Measurements from ENCODE around the gene TSPAN31.
"Not testable (repeated sequence)": the region's sequence is repeated elsewhere in the genome, so short reads cannot be mapped to it uniquely, and the experiment has no call there.

TSPAN31 gene

DNA sequence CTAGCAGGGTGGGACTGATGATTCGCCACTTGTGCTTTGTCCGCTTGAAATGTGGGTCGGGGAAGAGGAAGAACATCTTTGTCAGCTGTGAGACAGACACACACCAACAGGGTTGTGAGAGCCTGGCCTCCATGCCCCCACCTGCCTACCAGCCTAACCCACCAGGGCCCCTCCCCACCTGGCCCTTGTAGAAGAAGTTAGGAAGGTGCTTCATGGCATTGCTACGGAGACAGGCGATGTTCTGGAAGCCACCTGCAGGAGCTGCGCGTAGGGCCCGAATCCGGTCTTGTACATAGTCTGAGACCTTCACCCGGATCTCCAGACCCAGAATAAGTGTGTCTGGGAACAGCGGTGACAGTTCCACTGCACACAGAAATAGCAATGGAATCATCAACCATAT is 24.8 kb downstream of the TSPAN31 start:
- no peak for DNase-seq (ENCODE audit: low read depth, low spot score)
- Histone ChIP-seq H3K36me3 (ENCODE audit: insufficient read depth, low read length) (peaks cover 24% of the 10 kb centered on the region), H3K9me3 (ENCODE audit: low read depth, low read length) (no peaks in the 10 kb centered on the region), H3K4me3 (no peak overlapping the region), H3K27ac (no peak overlapping the region), H3K9ac (ENCODE audit: insufficient read length) (no peak overlapping the region)
- TF ChIP-seq EZH2 (IDR thresholded peaks at IDR 0.05) (no peak), POLR2AphosphoS5 (IDR thresholded peaks at IDR 0.05; ENCODE audit: borderline replicate concordance, low read depth, low read length) (no peak), FOXP2 (optimal IDR thresholded peaks at IDR 0.05; ENCODE audit: control extremely low read depth, extremely low read length, insufficient read depth) (no peak)

DNA sequence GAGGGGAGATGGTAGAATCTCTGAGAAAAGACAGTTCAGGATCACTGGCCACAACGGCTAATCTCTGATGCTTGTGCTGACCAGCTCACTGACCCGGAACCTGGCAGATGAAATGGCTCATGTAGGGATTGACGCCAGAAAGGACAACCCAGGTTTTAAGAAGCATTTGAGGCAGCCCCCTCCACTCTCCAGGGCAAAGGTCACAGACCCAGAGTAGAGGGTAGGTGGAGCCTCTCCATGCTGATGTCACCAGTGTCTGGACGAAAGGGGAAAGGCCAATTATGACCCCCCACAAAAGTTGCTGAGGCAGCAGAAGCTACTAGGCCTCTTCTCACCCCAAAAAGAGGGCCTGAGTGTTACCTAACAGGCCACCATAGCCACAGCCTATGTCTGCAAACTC is 25.9 kb downstream of the TSPAN31 start:
- H3K4me3 ChIP-seq: no peak overlapping the region; the same call in 1 of the 2 replicates

DNA sequence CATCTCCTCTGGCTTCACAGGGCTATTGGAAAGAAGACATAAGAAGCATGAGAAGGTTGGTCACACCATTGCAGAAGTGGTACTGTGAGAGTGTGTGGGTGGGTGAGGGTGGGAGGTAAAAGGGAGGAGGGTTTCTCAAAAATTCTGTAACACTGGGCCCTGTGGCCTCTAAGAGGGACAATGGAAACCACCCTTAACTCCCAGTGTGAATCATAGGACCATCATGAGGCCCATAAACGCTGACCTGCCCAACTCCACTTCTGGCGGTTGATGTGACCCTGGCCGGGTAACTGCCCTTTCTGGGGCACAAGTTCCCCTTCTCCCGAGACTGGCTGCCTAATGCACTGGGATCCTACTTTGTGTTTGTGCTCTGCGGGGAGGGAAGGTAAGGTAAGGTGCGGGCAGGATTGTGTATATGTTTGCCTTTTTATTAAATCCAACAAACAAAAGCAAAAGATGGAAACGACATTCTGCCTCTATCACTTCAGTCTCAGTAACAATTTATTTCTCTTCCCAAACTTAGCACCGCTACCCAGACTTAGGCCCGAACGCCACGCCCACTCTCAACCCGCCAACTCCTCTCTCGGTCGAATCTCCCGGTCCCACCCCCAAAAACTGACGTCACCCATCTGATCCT is 26.5 kb downstream of the TSPAN31 start:
- TF ChIP-seq FOXP2 (optimal IDR thresholded peaks at IDR 0.05; ENCODE audit: control extremely low read depth, extremely low read length, insufficient read depth): no peak
- Histone ChIP-seq H3K36me3 (ENCODE audit: insufficient read depth, low read length) (peaks cover 24% of the 10 kb centered on the region), H3K27ac (peak overlapping the region; percentile 96), H3K4me3 (peak overlapping the region; percentile 98), H3K9me3 (ENCODE audit: low read depth, low read length) (no peaks in the 10 kb centered on the region), H3K9ac (ENCODE audit: insufficient read length) (peak overlapping the region; percentile 98)
- DNase-seq (ENCODE audit: low read depth, low spot score): peak; percentile 89

More for the DNA sequence above, 25.9 kb downstream of the TSPAN31 start:
- no peak for TF ChIP-seq EZH2 (IDR thresholded peaks at IDR 0.05)
- no peak for TF ChIP-seq FOXP2 (optimal IDR thresholded peaks at IDR 0.05; ENCODE audit: control extremely low read depth, extremely low read length, insufficient read depth)
- no peak for TF ChIP-seq POLR2AphosphoS5 (IDR thresholded peaks at IDR 0.05; ENCODE audit: borderline replicate concordance, low read depth, low read length)
- H3K9ac ChIP-seq (ENCODE audit: insufficient read length): peak overlapping the region; percentile 98
- DNase-seq (ENCODE audit: low read depth, low spot score): no peak
- peaks cover 24% of the 10 kb centered on the region for H3K36me3 ChIP-seq (ENCODE audit: insufficient read depth, low read length)
- no peaks in the 10 kb centered on the region for H3K9me3 ChIP-seq (ENCODE audit: low read depth, low read length)
- no peak overlapping the region for H3K27ac ChIP-seq

DNA sequence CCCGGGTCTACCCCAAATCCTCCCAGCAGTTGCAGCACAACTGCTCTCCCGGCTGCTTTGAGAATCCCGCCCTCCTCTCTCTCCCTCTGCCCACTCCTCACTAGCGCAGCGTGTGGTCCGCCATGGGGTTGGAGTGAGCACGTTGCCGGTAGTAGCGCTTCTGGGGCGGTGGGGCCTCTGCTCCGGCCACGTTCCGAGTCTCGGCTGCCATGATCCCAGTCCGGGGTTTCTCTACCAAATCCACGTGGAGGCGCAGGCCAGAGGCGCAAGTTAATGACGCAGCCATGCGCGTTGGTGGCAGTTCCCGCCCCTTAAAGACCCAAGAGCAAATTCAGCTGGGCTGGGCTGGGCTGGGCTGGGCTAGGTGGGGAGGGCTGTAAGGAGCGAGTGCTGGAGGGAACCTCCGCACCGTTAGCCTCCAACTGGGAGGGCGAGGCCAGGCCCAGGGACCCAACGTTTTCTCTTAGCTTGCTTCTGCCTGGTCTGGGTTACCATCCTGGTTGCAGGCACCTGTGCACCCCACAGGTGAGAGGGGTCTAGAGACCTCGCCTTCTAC is 27.1 kb downstream of the TSPAN31 start, which contains the start of gene METTL1:
Gene METTL1 (minus strand): TSS at position 233 of the 556 bp plus-strand sequence. CDS start 22 bp downstream, at position 211.
- Histone ChIP-seq H3K9me3 (ENCODE audit: low read depth, low read length) (no peaks in the 10 kb centered on the region), H3K9ac (ENCODE audit: insufficient read length) (peak within 1 kb of the TSS; percentile 98), H3K4me3 (peak within 1 kb of the TSS; percentile 98), H3K27ac (peak within 1 kb of the TSS; percentile 96), H3K36me3 (ENCODE audit: insufficient read depth, low read length) (peaks cover 24% of the 10 kb centered on the region)
- DNase-seq (ENCODE audit: low read depth, low spot score): peak; percentile 96
- TF ChIP-seq FOXP2 (optimal IDR thresholded peaks at IDR 0.05; ENCODE audit: control extremely low read depth, extremely low read length, insufficient read depth): no peak
- no peak for TF ChIP-seq EZH2 (IDR thresholded peaks at IDR 0.05)
- TF ChIP-seq POLR2AphosphoS5 (IDR thresholded peaks at IDR 0.05; ENCODE audit: borderline replicate concordance, low read depth, low read length): peak; percentile 97

DNA sequence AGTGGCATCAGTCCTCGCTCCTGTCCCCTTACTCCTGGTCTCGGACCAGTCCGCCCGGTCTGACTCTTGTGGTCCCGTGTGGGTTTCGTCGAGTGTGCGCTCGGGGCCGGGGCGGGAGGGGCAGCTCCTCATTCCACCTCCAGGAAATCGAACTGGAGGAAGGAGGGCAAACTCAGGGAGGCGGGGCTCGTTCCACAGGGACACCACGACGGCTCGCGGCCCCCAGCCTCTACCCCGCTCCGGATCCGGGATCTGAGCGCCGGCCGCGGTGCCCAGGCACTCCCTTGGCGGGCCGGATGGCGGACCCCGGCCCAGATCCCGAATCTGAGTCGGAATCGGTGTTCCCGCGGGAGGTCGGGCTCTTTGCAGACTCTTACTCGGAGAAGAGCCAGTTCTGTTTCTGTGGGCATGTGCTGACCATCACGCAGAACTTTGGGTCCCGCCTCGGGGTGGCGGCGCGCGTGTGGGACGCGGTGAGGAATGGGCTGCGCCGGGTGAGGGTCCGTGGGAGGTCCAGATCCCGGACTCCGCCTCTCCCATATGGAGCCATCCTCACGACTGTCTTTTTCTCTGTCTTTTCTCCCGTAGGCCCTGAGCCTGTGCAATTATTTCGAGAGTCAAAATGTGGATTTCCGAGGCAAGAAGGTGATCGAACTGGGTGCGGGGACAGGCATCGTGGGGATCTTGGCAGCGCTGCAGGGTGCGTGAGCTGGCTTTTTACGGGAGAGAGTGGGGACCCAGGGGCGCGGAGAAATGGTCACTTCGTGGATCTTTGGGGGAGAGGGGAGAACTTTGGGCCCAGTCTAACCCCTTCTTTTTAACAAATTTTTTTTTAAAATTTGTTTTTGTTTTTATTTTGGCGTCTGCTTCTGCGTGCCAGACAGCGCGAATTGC is 27.8 kb downstream of the TSPAN31 start, which contains the start of gene EEF1AKMT3:
Gene EEF1AKMT3 (plus strand): TSS at position 186 of the 894 bp plus-strand sequence. CDS start 111 bp downstream, at position 297.
- H3K4me3 ChIP-seq: peak within 1 kb of the TSS; percentile 98
- H3K9me3 ChIP-seq (ENCODE audit: low read depth, low read length): no peaks in the 10 kb centered on the region
- peaks cover 24% of the 10 kb centered on the region for H3K36me3 ChIP-seq (ENCODE audit: insufficient read depth, low read length)
- DNase-seq (ENCODE audit: low read depth, low spot score): no peak
- peak within 1 kb of the TSS; percentile 96 for H3K27ac ChIP-seq
- no peak for TF ChIP-seq EZH2 (IDR thresholded peaks at IDR 0.05)
- peak within 1 kb of the TSS; percentile 98 for H3K9ac ChIP-seq (ENCODE audit: insufficient read length)

DNA sequence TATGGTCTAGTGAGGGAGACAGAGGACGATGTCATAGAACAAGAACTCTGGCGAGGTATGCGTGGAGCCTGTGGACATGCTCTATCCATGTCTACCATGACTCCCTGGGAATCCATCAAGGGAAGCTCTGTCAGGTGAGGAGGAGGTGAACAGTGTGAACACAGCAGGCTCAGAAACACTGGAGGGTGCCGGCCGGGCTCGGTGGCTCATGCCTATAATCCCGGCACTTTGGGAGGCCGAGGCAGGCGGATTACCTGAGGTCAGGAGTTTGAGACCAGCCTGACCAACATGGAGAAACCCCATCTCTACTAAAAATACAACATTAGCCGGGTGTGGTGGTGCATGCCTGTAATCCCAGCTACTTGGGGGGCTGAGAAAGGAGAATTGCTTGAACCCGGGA is 29.8 kb downstream of the TSPAN31 start:
- H3K27ac ChIP-seq; H3K9ac ChIP-seq (ENCODE audit: insufficient read length); DNase-seq (ENCODE audit: low read depth, low spot score); H3K4me3 ChIP-seq; H3K9me3 ChIP-seq (ENCODE audit: low read depth, low read length): not testable (repeated sequence)
- H3K36me3 ChIP-seq (ENCODE audit: insufficient read depth, low read length): peaks cover 13% of the 10 kb centered on the region

DNA sequence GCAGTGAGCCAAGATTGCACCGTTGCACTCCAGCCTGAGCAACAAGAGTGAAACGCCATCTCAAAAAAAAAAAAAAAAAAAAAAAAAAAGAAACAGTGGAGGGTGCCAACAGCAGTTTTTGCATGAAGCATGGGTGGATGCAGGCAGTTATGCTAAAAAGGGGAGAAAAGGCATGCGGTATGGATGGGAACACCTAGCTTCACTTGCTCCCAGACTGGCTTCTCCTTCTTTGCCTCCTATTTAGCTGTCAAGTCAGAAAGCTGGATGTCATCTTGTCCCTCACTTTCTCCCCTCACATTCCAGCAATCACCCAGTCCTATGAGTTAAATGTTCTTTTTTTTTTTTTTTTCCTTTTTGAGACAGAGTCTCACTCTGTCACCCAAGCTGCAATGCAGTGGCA is 30.2 kb downstream of the TSPAN31 start:
- DNase-seq (ENCODE audit: low read depth, low spot score): no peak
- TF ChIP-seq EZH2 (IDR thresholded peaks at IDR 0.05) (no peak), FOXP2 (optimal IDR thresholded peaks at IDR 0.05; ENCODE audit: control extremely low read depth, extremely low read length, insufficient read depth) (no peak), POLR2AphosphoS5 (IDR thresholded peaks at IDR 0.05; ENCODE audit: borderline replicate concordance, low read depth, low read length) (no peak)
- H3K27ac ChIP-seq: no peak overlapping the region
- H3K4me3 ChIP-seq: no peak overlapping the region
- H3K9ac ChIP-seq (ENCODE audit: insufficient read length): no peak overlapping the region
- peaks cover 9% of the 10 kb centered on the region for H3K36me3 ChIP-seq (ENCODE audit: insufficient read depth, low read length)
- H3K9me3 ChIP-seq (ENCODE audit: low read depth, low read length): no peaks in the 10 kb centered on the region

DNA sequence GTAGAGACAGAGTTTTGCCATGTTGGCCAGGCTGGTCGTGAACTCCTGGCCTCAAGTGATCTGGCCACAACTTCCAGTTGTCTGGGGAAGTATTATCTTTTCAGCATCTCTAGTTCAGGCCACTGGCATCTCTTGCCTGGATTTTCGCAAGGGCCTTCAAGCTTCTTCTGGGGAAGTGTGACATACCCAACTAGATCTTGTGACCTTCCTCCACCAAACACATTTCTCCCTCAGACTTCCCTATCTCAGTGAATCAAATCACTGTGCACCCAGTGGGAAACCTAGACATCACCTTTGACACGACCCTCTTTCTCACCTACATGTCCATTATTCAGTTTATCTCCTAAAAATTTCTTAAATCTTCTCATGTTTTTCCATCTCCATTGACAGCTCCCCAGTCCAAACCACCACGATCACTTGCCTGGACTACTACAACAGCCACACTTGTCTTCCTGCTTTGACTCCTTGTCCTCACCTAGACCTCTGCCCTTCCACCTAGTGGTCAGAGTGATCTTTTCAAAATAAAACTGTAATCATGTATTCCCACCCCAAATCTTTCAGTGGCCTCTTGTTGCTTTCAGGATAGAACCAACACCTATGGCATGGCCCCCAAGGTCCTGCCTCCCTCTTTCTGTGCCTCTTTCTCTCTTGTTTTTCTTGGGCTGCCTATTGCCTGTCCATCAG is 30.9 kb downstream of the TSPAN31 start:
- no peak for DNase-seq (ENCODE audit: low read depth, low spot score)
- Histone ChIP-seq H3K36me3 (ENCODE audit: insufficient read depth, low read length) (peaks cover 3% of the 10 kb centered on the region), H3K9ac (ENCODE audit: insufficient read length) (no peak overlapping the region), H3K27ac (no peak overlapping the region), H3K9me3 (ENCODE audit: low read depth, low read length) (no peaks in the 10 kb centered on the region), H3K4me3 (no peak overlapping the region)
- TF ChIP-seq EZH2 (IDR thresholded peaks at IDR 0.05): no peak
- TF ChIP-seq POLR2AphosphoS5 (IDR thresholded peaks at IDR 0.05; ENCODE audit: borderline replicate concordance, low read depth, low read length): no peak
- no peak for TF ChIP-seq FOXP2 (optimal IDR thresholded peaks at IDR 0.05; ENCODE audit: control extremely low read depth, extremely low read length, insufficient read depth)
